ENCODE results near the gene NUDCD3.

Gene NUDCD3

GRCh38 chr7:44473295-44473694 is 17.2 kb downstream of the NUDCD3 start:
- intact Hi-C loops (cut with DNase I; ENCODE audit: low total_unique reads), result no loop called here
- no peak for DNase-seq
- no peak overlapping the region for H3K4me3 ChIP-seq
- H3K4me1 ChIP-seq, result peaks cover 0 to 25% (median 11%) of the 10 kb centered on the region in 4 donors
- H3K27ac ChIP-seq, result no peak overlapping the region
- H3K9me3 ChIP-seq, result no peaks in the 10 kb centered on the region
- H3K27me3 ChIP-seq, result no peaks in the 10 kb centered on the region
- TF ChIP-seq, protein P1, sequence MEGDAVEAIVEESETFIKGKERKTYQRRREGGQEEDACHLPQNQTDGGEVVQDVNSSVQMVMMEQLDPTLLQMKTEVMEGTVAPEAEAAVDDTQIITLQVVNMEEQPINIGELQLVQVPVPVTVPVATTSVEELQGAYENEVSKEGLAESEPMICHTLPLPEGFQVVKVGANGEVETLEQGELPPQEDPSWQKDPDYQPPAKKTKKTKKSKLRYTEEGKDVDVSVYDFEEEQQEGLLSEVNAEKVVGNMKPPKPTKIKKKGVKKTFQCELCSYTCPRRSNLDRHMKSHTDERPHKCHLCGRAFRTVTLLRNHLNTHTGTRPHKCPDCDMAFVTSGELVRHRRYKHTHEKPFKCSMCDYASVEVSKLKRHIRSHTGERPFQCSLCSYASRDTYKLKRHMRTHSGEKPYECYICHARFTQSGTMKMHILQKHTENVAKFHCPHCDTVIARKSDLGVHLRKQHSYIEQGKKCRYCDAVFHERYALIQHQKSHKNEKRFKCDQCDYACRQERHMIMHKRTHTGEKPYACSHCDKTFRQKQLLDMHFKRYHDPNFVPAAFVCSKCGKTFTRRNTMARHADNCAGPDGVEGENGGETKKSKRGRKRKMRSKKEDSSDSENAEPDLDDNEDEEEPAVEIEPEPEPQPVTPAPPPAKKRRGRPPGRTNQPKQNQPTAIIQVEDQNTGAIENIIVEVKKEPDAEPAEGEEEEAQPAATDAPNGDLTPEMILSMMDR (IDR thresholded peaks at IDR 0.05), result no peak
- peaks cover 10 to 41% (median 16%) of the 10 kb centered on the region in 3 donors for H3K36me3 ChIP-seq

- H3K27me3 ChIP-seq, result no peaks in the 10 kb centered on the region
- no peaks in the 10 kb centered on the region for H3K9me3 ChIP-seq
- peaks cover 9 to 40% (median 14%) of the 10 kb centered on the region in 3 donors for H3K36me3 ChIP-seq
- TF ChIP-seq, protein P1 (IDR thresholded peaks at IDR 0.05), result no peak
- H3K4me3 ChIP-seq, result no peak overlapping the region
- H3K27ac ChIP-seq, result no peak overlapping the region
- intact Hi-C loops (cut with DNase I; ENCODE audit: low total_unique reads), result no loop called here
- peaks cover 0 to 26% (median 11%) of the 10 kb centered on the region in 4 donors for H3K4me1 ChIP-seq
- DNase-seq, result no peak
Observed at GRCh38 chr7:44472843-44473242, 17.6 kb downstream of the NUDCD3 start.

- Histone ChIP-seq H3K36me3 (peaks cover 14 to 48% (median 23%) of the 10 kb centered on the region in 3 donors), H3K9me3 (no peaks in the 10 kb centered on the region), H3K4me1 (peaks cover 0 to 23% (median 7%) of the 10 kb centered on the region in 4 donors), H3K27ac (no peak overlapping the region), H3K4me3 (no peak overlapping the region), H3K27me3 (no peaks in the 10 kb centered on the region)
- no peak for DNase-seq
- intact Hi-C loops (cut with DNase I; ENCODE audit: low total_unique reads), result no loop called here
- TF ChIP-seq, protein P1 (IDR thresholded peaks at IDR 0.05), result no peak
Observed at GRCh38 chr7:44471850-44472249, 18.6 kb downstream of the NUDCD3 start.

DNA sequence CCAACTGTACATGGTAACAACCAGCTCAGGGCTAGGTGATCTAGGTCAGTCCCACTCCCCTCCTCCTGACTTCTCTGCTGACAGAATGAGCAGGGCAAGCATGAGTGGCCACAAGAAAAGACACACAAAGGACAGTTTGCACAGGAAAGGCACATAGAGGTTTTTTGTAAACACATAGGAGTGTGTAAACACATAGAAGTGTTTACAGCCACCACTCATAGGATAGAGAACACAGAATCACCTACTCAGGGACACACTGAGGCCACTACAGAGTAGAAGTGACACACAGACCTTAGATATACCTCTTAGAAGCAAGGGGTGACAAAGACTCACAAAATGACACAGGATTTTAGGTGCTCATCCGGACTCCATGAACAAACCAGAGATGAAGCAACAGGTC is 19.0 kb downstream of the NUDCD3 start:
- no peak for DNase-seq
- Histone ChIP-seq H3K4me1 (peaks cover 0 to 23% (median 9%) of the 10 kb centered on the region in 4 donors), H3K4me3 (no peak overlapping the region), H3K36me3 (peaks cover 11 to 47% (median 21%) of the 10 kb centered on the region in 3 donors), H3K9me3 (no peaks in the 10 kb centered on the region), H3K27ac (no peak overlapping the region), H3K27me3 (no peaks in the 10 kb centered on the region)
- intact Hi-C loops (cut with DNase I; ENCODE audit: low total_unique reads), result no loop called here
- TF ChIP-seq, protein P1 (IDR thresholded peaks at IDR 0.05), result no peak

DNA sequence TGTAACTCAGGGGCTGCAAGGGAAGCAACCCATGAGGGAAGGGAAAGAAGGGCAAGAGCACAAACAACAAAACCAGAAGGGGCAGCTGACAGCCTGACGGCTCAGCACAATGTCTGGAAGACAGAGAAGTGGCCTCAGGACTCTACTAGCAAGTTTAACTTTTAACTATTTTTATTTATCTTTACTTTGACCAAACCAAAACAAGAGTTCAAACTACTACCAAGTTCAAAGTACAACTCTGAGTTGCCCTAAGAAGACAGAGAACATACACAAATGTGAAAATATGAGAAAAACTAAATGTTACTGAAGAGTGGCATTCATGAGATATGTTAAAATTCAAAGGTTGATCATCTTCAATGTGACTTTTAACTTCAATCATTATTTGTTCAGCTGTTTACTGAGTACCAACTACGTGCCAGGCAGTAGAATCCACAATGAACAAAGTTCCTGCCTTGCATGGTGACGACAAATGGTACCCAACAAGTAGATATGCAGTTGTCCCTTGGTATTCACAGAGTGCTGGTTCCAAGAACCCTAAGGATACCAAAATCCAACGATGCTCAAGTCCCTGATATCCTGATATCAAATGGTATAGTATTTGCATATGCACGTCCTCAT is 19.7 kb downstream of the NUDCD3 start:
- TF ChIP-seq, protein P1 (IDR thresholded peaks at IDR 0.05), result no peak
- Histone ChIP-seq H3K4me3 (no peak overlapping the region), H3K4me1 (peaks cover 0 to 28% (median 16%) of the 10 kb centered on the region in 4 donors), H3K36me3 (peaks cover 5 to 40% (median 15%) of the 10 kb centered on the region in 3 donors), H3K9me3 (no peaks in the 10 kb centered on the region), H3K27me3 (no peaks in the 10 kb centered on the region), H3K27ac (no peak overlapping the region)
- intact Hi-C loops (cut with DNase I; ENCODE audit: low total_unique reads), result no loop called here
- no peak for DNase-seq

All from tibial artery (tissue), 4 donors.